AG09319 (cell line): ENCODE measurements around the gene TRIM32.

Experiments used
- DNase-seq: peaks from one replicate; pipeline ENCODE4 v3.0.0-alpha.2; 2010; ENCODE audit warnings: low read depth; ENCODE audit errors: extremely low read depth
- CTCF ChIP-seq: IDR thresholded peaks from 2 replicates; pipeline ENCODE4 v1.5.1; 2011; ENCODE audit warnings: low read depth, mild to moderate bottlenecking, inconsistent platforms, low read length, moderate library complexity

Gene TRIM32

GRCh38 chr9:116712781-116713180 lies 25.7 kb downstream of the TRIM32 start:
- DNase-seq: no peak
- TF ChIP-seq CTCF: no peak

DNA sequence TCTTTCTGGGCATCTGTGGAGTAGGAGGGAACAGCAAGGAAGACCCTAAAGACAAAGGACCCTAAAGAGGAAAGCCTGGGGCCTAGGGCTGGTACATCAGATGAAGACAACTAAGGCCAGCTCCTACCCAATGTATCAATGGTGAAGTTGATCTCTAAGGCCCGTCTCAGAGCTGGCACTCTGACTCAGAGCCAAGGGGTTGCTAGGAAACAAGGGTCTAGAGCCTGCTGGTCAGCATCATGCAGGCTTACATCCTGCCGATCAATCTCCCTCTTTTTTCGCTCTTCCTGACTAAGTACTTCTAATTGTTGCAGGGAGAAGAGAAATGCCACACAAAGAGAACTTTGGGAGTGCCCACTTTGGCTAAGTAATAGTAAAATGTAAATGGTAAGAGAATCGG lies 26.2 kb downstream of the TRIM32 start:
- DNase-seq: no peak
- no peak for TF ChIP-seq CTCF

- TF ChIP-seq CTCF: no peak
- no peak for DNase-seq
Observed at GRCh38 chr9:116715751-116716150, 28.6 kb downstream of the TRIM32 start.

- no peak for TF ChIP-seq CTCF
- DNase-seq: no peak
Observed at GRCh38 chr9:116716438-116716837, 29.3 kb downstream of the TRIM32 start.

- no peak for DNase-seq
- TF ChIP-seq CTCF: no peak
Observed at GRCh38 chr9:116717150-116717549, 30.0 kb downstream of the TRIM32 start.

GRCh38 chr9:116718111-116718510 lies 31.0 kb downstream of the TRIM32 start:
- DNase-seq: no peak
- TF ChIP-seq CTCF: no peak

DNA sequence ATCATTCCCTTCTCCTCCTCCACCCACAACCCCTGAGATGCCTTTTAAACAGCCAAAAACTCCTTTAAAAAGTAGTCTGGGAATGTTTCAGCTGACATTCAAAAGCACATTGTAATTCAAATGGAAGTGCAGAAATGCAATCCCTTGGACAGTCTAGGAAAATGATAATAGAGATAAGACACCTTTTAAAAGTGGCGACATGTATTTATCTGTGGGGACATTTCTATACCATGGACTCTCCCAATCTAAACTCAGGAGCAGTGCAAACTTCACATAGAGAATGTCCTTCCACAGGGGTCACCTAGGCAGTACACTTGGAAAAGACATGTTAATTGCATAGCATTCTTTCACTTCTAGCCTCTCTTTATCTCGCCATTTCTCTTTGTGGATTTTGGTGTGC lies 33.0 kb downstream of the TRIM32 start:
- no peak for TF ChIP-seq CTCF
- no peak for DNase-seq
